Thyroid gland (tissue), 4 donors: ENCODE results near the gene CDCA4. TPM values are rescaled to one million over a fixed set of nuclear protein-coding genes. Genes with fewer than 3 reads are reported as not detected.

Source experiments
- DNase-seq, 2 donors: peaks; one replicate each; pipeline ENCODE4 v3.0.0-alpha.2; 2019
- H3K27ac ChIP-seq, 3 donors: fragments of 200-600 bp; sonication (generic); 1 replicate in 2 of 3; 2 replicates in 1 of 3; pipeline ENCODE4 v1.5.1; 2016 to 2019; ENCODE audit warnings: mild to moderate bottlenecking in 1 of 3, moderate library complexity in 1 of 3
- H3K27me3 ChIP-seq: fragments of 200-600 bp; sonication (generic); one replicate; pipeline ENCODE4 v1.5.1; 2019
- H3K36me3 ChIP-seq, 2 donors: fragments of 200-600 bp; sonication (generic); one replicate each; pipeline ENCODE4 v1.5.1; 2016 to 2019
- H3K4me1 ChIP-seq, 2 donors: fragments of 200-600 bp; sonication (generic); one replicate each; pipeline ENCODE4 v1.5.1; 2017 to 2019
- H3K4me3 ChIP-seq, 3 donors: fragments of 200-600 bp; sonication (generic); replicated peaks in 1 of 3; 1 replicate in 2 of 3; 2 replicates in 1 of 3; pipeline ENCODE4 v1.5.1; 2016; ENCODE audit warnings: mild to moderate bottlenecking in 1 of 3
- H3K9me3 ChIP-seq: fragments of 200-600 bp; sonication (generic); one replicate; pipeline ENCODE4 v1.5.1; 2017
- CTCF ChIP-seq, 6 experiments: fragments of 200-600 bp in 3 of 6; fragments of 450-650 bp in 3 of 6; sonication (generic) in 3 of 6; IDR thresholded peaks; one replicate each; pipeline ENCODE4 v1.5.1; 2016 to 2019; ENCODE audit warnings: antibody characterized with exemption in 6 of 6, mild to moderate bottlenecking in 2 of 6, inconsistent platforms in 1 of 6, moderate library complexity in 1 of 6
- POLR2A ChIP-seq, 2 donors: fragments of 450-650 bp; IDR thresholded peaks; one replicate each; pipeline ENCODE4 v1.6.1; 2017; ENCODE audit warnings: antibody characterized with exemption in 2 of 2, mild to moderate bottlenecking in 2 of 2, moderate library complexity in 1 of 2
- WGBS, 2 donors: methylation state at CpG; one replicate each; pipeline ENCODE4 v1.1.5; 2017; 5-methylcytosine and 5-hydroxymethylcytosine counted together
- intact Hi-C: fragments of 100-400 bp; cut with DNase I; formaldehyde crosslinking; loops from one replicate; pipeline ENCODE4 v1.15.1; 2023
- total RNA-seq, 4 donors: library from RNA; depleted of rRNA; stranded (reverse); fragments of >200 nt; gene quantifications; one replicate each; pipeline ENCODE4 v1.2.3, GENCODE V29; 2016

The CDCA4 gene
- total RNA-seq, 4 donors from 2014 or later, result 5.8 to 8.1 (median 7.3) TPM

- WGBS, 2 donors, result 9 to 14% methylated on average over 26 to 34 of the region's 75 CpGs
- no peak for TF ChIP-seq POLR2A (IDR thresholded peaks at IDR 0.05)
- TF ChIP-seq CTCF (IDR thresholded peaks at IDR 0.05), result no peak
- Histone ChIP-seq H3K27ac (peak overlapping the region in 2 of 3 donors; percentile 4 to 50), H3K9me3 (no peaks in the 10 kb centered on the region), H3K4me1 (peaks cover 18 to 19% of the 10 kb centered on the region in 2 donors), H3K4me3 (peak overlapping the region; percentile 44 to 96 (median 75)), H3K27me3 (no peaks in the 10 kb centered on the region), H3K36me3 (no peaks in the 10 kb centered on the region)
- peak; percentile 35 for DNase-seq
- intact Hi-C loops, result no loop called here
These were observed 745 bp downstream of the CDCA4 start for GRCh38 chr14:105019861-105020814.

GRCh38 chr14:105018414-105018813 lies 2.5 kb downstream of the CDCA4 start:
- Histone ChIP-seq H3K36me3 (no peaks in the 10 kb centered on the region), H3K4me1 (peaks cover 26% of the 10 kb centered on the region in 2 donors), H3K4me3 (no peak overlapping the region), H3K9me3 (no peaks in the 10 kb centered on the region), H3K27ac (no peak overlapping the region), H3K27me3 (no peaks in the 10 kb centered on the region)
- TF ChIP-seq POLR2A (IDR thresholded peaks at IDR 0.05) (no peak), CTCF (IDR thresholded peaks at IDR 0.05) (no peak)
- intact Hi-C loops, result no loop called here
- WGBS, 2 donors, result 70 to 85% methylated on average over 4 of the region's 4 CpGs
- DNase-seq, result no peak

GRCh38 chr14:105015905-105016304 lies 5.0 kb downstream of the CDCA4 start:
- peaks cover 28 to 39% of the 10 kb centered on the region in 2 donors for H3K4me1 ChIP-seq
- WGBS, 2 donors, result 73 to 88% methylated on average over 6 of the region's 6 CpGs
- TF ChIP-seq POLR2A (IDR thresholded peaks at IDR 0.05) (no peak), CTCF (IDR thresholded peaks at IDR 0.05) (no peak)

GRCh38 chr14:105015242-105015641 lies 5.6 kb downstream of the CDCA4 start:
- Histone ChIP-seq H3K4me1 (peaks cover 27 to 39% of the 10 kb centered on the region in 2 donors), H3K4me3 (no peak overlapping the region), H3K36me3 (peaks cover 8 to 9% of the 10 kb centered on the region in 2 donors), H3K9me3 (no peaks in the 10 kb centered on the region), H3K27me3 (no peaks in the 10 kb centered on the region), H3K27ac (no peak overlapping the region)
- DNase-seq, result no peak
- TF ChIP-seq POLR2A (IDR thresholded peaks at IDR 0.05) (no peak), CTCF (IDR thresholded peaks at IDR 0.05) (no peak)
- WGBS, 2 donors, result 59 to 90% methylated on average over 9 of the region's 9 CpGs
- intact Hi-C loops, result no loop called here

More at GRCh38 chr14:105015905-105016304, 5.0 kb downstream of the CDCA4 start:
- Histone ChIP-seq H3K4me3 (no peak overlapping the region), H3K9me3 (no peaks in the 10 kb centered on the region), H3K36me3 (peaks cover 5% of the 10 kb centered on the region in 2 donors), H3K27me3 (no peaks in the 10 kb centered on the region), H3K27ac (no peak overlapping the region)
- intact Hi-C loops, result no loop called here
- no peak for DNase-seq

- no peak for DNase-seq
- intact Hi-C loops, result no loop called here
- H3K36me3 ChIP-seq, result peaks cover 8 to 13% of the 10 kb centered on the region in 2 donors
- no peaks in the 10 kb centered on the region for H3K27me3 ChIP-seq
- H3K27ac ChIP-seq, result no peak overlapping the region
- 72 to 76% methylated on average over 4 of the region's 4 CpGs for WGBS, 2 donors
- no peaks in the 10 kb centered on the region for H3K9me3 ChIP-seq
- no peak overlapping the region for H3K4me3 ChIP-seq
- peaks cover 21 to 34% of the 10 kb centered on the region in 2 donors for H3K4me1 ChIP-seq
- TF ChIP-seq POLR2A (IDR thresholded peaks at IDR 0.05) (no peak), CTCF (IDR thresholded peaks at IDR 0.05) (no peak)
These were observed 6.3 kb downstream of the CDCA4 start for GRCh38 chr14:105014631-105015030.
